ENCODE data around the gene PXDC1. TPM values are rescaled to one million over a fixed set of nuclear protein-coding genes. Genes with fewer than 3 reads are reported as not detected.

PXDC1 gene
- total and polyA plus RNA-seq, 8 donors = 1.2 to 90.1 (median 35.3) TPM

- TF ChIP-seq POLR2AphosphoS5 (IDR thresholded peaks at IDR 0.05) = no peak
- intact Hi-C loops (cut with DNase I; ENCODE audit: low total_unique reads) = loop anchor here (5.0 to 10.0 kb wide), 2 partner anchors 81 to 144 kb away; no protein-coding TSS in a partner anchor
- peaks cover 79 to 98% (median 89%) of the 10 kb centered on the region in 4 donors for H3K4me1 ChIP-seq
- H3K27ac ChIP-seq = peak overlapping the region; percentile 7 to 86 (median 79)
- peaks cover 2 to 20% (median 14%) of the 10 kb centered on the region in 4 donors for H3K36me3 ChIP-seq
- H3K27me3 ChIP-seq = no peaks in the 10 kb centered on the region
- peak overlapping the region in 1 of 4 donors; percentile 28 for H3K4me3 ChIP-seq
- DNase-seq = no peak
- no peaks in the 10 kb centered on the region for H3K9me3 ChIP-seq
- WGBS, 5 donors = 90 to 95% (median 91%) methylated on average over 10 of the region's 10 CpGs
Observed at GRCh38 chr6:3743541-3743940, 8.0 kb downstream of the PXDC1 start.

GRCh38 chr6:3742426-3743344 is 8.8 kb downstream of the PXDC1 start:
- peak; percentile 94 for DNase-seq
- intact Hi-C loops (cut with DNase I; ENCODE audit: low total_unique reads) = loop anchor here (5.0 to 10.0 kb wide), 2 partner anchors 82 to 145 kb away; no protein-coding TSS in a partner anchor
- WGBS, 5 donors = 13 to 19% (median 14%) methylated on average over 35 to 37 of the region's 37 CpGs
- Histone ChIP-seq H3K27ac (peak overlapping the region; percentile 43 to 86 (median 79)), H3K4me1 (peaks cover 71 to 94% (median 80%) of the 10 kb centered on the region in 4 donors), H3K36me3 (peaks cover 9 to 28% (median 22%) of the 10 kb centered on the region in 4 donors), H3K9me3 (no peaks in the 10 kb centered on the region), H3K27me3 (no peaks in the 10 kb centered on the region), H3K4me3 (peak overlapping the region in 3 of 4 donors; percentile 6 to 28 (median 21))
- TF ChIP-seq CTCF (IDR thresholded peaks at IDR 0.05) (peak in 6 of 7 experiments; percentile 88 to 98 (median 94)), POLR2AphosphoS5 (IDR thresholded peaks at IDR 0.05) (peak in 2 of 3 donors; percentile 60 to 71), EP300 (IDR thresholded peaks at IDR 0.05) (no peak), POLR2A (IDR thresholded peaks at IDR 0.05) (no peak)

GRCh38 chr6:3742076-3742425 is 9.5 kb downstream of the PXDC1 start:
- Histone ChIP-seq H3K4me3 (peak overlapping the region in 1 of 4 donors; percentile 21), H3K9me3 (no peaks in the 10 kb centered on the region), H3K36me3 (peaks cover 15 to 35% (median 28%) of the 10 kb centered on the region in 4 donors), H3K27me3 (no peaks in the 10 kb centered on the region), H3K4me1 (peaks cover 67 to 88% (median 75%) of the 10 kb centered on the region in 4 donors), H3K27ac (peak overlapping the region in 4 of 5 donors; percentile 72 to 86 (median 80))
- TF ChIP-seq POLR2A (IDR thresholded peaks at IDR 0.05) (no peak), EP300 (IDR thresholded peaks at IDR 0.05) (no peak), POLR2AphosphoS5 (IDR thresholded peaks at IDR 0.05) (no peak), CTCF (IDR thresholded peaks at IDR 0.05) (no peak)
- intact Hi-C loops (cut with DNase I; ENCODE audit: low total_unique reads) = loop anchor here (5.0 to 10.0 kb wide), 2 partner anchors 83 to 145 kb away; no protein-coding TSS in a partner anchor
- WGBS, 5 donors = 36 to 51% (median 37%) methylated on average over 3 of the region's 3 CpGs
- DNase-seq = no peak

- DNase-seq = no peak
- H3K4me3 ChIP-seq = no peak overlapping the region
- no peak for TF ChIP-seq POLR2A (IDR thresholded peaks at IDR 0.05)
- TF ChIP-seq CTCF (IDR thresholded peaks at IDR 0.05) = no peak
- TF ChIP-seq POLR2AphosphoS5 (IDR thresholded peaks at IDR 0.05) = no peak
- no peak for TF ChIP-seq EP300 (IDR thresholded peaks at IDR 0.05)
- no peaks in the 10 kb centered on the region for H3K27me3 ChIP-seq
- intact Hi-C loops (cut with DNase I; ENCODE audit: low total_unique reads) = loop anchor here (5.0 to 10.0 kb wide), 2 partner anchors 83 to 146 kb away; no protein-coding TSS in a partner anchor
- H3K27ac ChIP-seq = peak overlapping the region in 4 of 5 donors; percentile 11 to 86 (median 47)
- no peaks in the 10 kb centered on the region for H3K9me3 ChIP-seq
- H3K4me1 ChIP-seq = peaks cover 62 to 82% (median 69%) of the 10 kb centered on the region in 4 donors
- H3K36me3 ChIP-seq = peaks cover 21 to 38% (median 34%) of the 10 kb centered on the region in 4 donors
- 70 to 85% (median 75%) methylated on average over 13 of the region's 13 CpGs for WGBS, 5 donors
Observed at GRCh38 chr6:3741477-3741871, 10.0 kb downstream of the PXDC1 start.

All from stomach (tissue), 9 donors.